ENCODE data around the gene TOMM40.

DNA sequence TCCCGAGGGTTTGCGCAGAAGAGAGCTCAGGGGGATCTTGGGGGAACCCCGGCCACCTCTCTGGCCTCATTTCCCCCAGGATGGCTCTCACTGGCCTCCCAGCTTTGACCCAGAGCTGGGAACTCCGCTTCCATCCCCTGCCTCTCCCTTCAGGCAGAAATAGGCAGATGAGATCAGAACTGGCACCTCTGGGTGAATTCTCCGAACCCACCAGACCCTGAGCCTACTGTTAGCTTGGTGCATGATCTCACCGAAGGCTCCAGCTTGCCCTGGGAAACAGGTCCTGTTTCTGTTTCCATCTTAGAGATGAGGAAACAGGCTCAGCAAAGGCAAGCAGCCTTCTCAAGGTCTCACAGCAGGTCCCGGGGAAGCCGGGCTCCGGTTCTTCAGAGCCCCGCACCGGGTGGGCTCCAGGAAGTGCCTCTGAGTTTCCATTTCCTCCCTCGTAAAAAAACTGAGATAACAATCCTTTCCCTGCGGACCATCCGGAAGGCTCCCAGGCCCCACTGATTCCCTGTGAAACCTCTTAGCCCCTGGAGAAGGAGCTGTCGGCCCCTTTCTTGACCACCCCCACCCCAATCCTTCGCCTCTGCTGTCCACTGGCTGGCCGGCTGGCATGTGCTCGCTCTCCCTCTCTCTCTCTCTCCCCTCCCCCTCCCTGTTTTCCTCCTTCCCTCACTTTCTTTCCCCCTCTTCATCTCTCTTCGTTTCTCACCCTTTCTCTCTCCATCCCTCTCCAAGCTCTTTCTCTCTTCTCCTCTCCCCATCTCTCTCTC, 42.8 kb upstream of the TOMM40 start:
- no peak for TF ChIP-seq CTCF (conservative IDR thresholded peaks at IDR 0.05; ENCODE audit: low read length)
- TF ChIP-seq EZH2phosphoT487 (IDR thresholded peaks at IDR 0.05; ENCODE audit: borderline replicate concordance, low read depth, low read length): no peak

Measured in OCI-LY7 (cell line).